ENCODE results near the gene POLA1. TPM values are rescaled to one million over a fixed set of nuclear protein-coding genes. Genes with fewer than 3 reads are reported as not detected.

The POLA1 gene
- total RNA-seq, 2 donors from 2014 or later: 24.4 to 53.6 TPM

DNA sequence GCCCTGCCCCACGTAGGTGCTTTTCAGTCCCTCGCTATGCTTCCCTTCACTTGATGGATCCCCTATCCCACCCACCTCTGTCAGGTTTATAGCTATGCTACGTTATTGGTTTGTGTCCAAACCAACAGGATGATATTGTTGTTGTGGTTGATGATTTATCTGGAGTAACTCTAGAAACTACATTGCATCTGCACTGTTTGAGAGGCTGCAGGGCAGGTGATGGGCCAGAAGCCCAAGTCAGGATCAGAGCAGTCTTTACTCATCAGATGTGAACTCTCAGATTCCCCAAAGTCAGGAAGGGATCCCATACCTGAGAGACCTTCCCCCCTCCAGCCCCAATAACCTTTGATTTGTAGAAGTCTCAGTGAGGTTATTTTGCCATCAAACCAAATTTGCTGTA lies 287.3 kb downstream of the POLA1 start:
- TF ChIP-seq, protein P1, sequence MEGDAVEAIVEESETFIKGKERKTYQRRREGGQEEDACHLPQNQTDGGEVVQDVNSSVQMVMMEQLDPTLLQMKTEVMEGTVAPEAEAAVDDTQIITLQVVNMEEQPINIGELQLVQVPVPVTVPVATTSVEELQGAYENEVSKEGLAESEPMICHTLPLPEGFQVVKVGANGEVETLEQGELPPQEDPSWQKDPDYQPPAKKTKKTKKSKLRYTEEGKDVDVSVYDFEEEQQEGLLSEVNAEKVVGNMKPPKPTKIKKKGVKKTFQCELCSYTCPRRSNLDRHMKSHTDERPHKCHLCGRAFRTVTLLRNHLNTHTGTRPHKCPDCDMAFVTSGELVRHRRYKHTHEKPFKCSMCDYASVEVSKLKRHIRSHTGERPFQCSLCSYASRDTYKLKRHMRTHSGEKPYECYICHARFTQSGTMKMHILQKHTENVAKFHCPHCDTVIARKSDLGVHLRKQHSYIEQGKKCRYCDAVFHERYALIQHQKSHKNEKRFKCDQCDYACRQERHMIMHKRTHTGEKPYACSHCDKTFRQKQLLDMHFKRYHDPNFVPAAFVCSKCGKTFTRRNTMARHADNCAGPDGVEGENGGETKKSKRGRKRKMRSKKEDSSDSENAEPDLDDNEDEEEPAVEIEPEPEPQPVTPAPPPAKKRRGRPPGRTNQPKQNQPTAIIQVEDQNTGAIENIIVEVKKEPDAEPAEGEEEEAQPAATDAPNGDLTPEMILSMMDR (conservative IDR thresholded peaks at IDR 0.05): no peak
- Mint-ChIP-seq H3K4me1 (peaks cover 16% of the 10 kb centered on the region), H3K27ac (no peak overlapping the region)

GRCh38 chrX:24982306-24982965 lies 288.7 kb downstream of the POLA1 start:
- H3K36me3 Mint-ChIP-seq (ENCODE audit: low read depth): peaks cover 8% of the 10 kb centered on the region
- no peaks in the 10 kb centered on the region for H3K9me3 ChIP-seq (ENCODE audit: control insufficient read depth, low read length)
- H3K4me3 Mint-ChIP-seq: no peak overlapping the region
- no peaks in the 10 kb centered on the region for H3K4me1 ChIP-seq (ENCODE audit: control insufficient read depth, insufficient read depth, low read length)
- H3K27ac Mint-ChIP-seq: no peak overlapping the region
- H3K27me3 ChIP-seq (ENCODE audit: control insufficient read depth, insufficient read depth, low read length, poor library complexity, severe bottlenecking): no peaks in the 10 kb centered on the region
- H3K9ac ChIP-seq (ENCODE audit: extremely low read depth, low read length, poor library complexity, severe bottlenecking): no peak overlapping the region
- H3K9me3 Mint-ChIP-seq: no peaks in the 10 kb centered on the region
- TF ChIP-seq, protein P1 (conservative IDR thresholded peaks at IDR 0.05): no peak
- peaks cover 7% of the 10 kb centered on the region for H3K4me1 Mint-ChIP-seq
- H3K36me3 ChIP-seq (ENCODE audit: control insufficient read depth, insufficient read depth, low read length): no peaks in the 10 kb centered on the region
- no peak overlapping the region for H3K4me3 ChIP-seq (ENCODE audit: low read length)
- H3K27ac ChIP-seq (ENCODE audit: low read depth, low read length): no peak overlapping the region
- DNase-seq: no peak
- WGBS, 2 experiments (ENCODE audit: insufficient coverage in 1 of 2, insufficient read length in 1 of 2): 83% methylated on average over 1 of the region's 5 CpGs; no CpG with 5 or more reads in 1 of the 2 experiments
- H3K27me3 Mint-ChIP-seq (ENCODE audit: insufficient read depth): no peaks in the 10 kb centered on the region

More for the DNA sequence above, 287.3 kb downstream of the POLA1 start:
- no peak overlapping the region for H3K9ac ChIP-seq (ENCODE audit: extremely low read depth, low read length, poor library complexity, severe bottlenecking)
- H3K4me3 ChIP-seq (ENCODE audit: low read length): no peak overlapping the region
- H3K27me3 Mint-ChIP-seq (ENCODE audit: insufficient read depth): no peaks in the 10 kb centered on the region
- no peaks in the 10 kb centered on the region for H3K36me3 ChIP-seq (ENCODE audit: control insufficient read depth, insufficient read depth, low read length)
- WGBS, 2 experiments (ENCODE audit: insufficient coverage in 1 of 2, insufficient read length in 1 of 2): 100% methylated on average over 1 to 2 of the region's 3 CpGs
- peaks cover 3% of the 10 kb centered on the region for H3K4me1 ChIP-seq (ENCODE audit: control insufficient read depth, insufficient read depth, low read length)
- no peak overlapping the region for H3K4me3 Mint-ChIP-seq
- peaks cover 6% of the 10 kb centered on the region for H3K36me3 Mint-ChIP-seq (ENCODE audit: low read depth)
- H3K27me3 ChIP-seq (ENCODE audit: control insufficient read depth, insufficient read depth, low read length, poor library complexity, severe bottlenecking): no peaks in the 10 kb centered on the region
- H3K27ac ChIP-seq (ENCODE audit: low read depth, low read length): no peak overlapping the region
- H3K9me3 Mint-ChIP-seq: no peaks in the 10 kb centered on the region
- H3K9me3 ChIP-seq (ENCODE audit: control insufficient read depth, low read length): no peaks in the 10 kb centered on the region
- DNase-seq: no peak

GRCh38 chrX:24983931-24984330 lies 290.2 kb downstream of the POLA1 start:
- 100% methylated on average over 1 of the region's 3 CpGs; no CpG with 5 or more reads in 1 of the 2 experiments for WGBS, 2 experiments (ENCODE audit: insufficient coverage in 1 of 2, insufficient read length in 1 of 2)
- H3K9ac ChIP-seq (ENCODE audit: extremely low read depth, low read length, poor library complexity, severe bottlenecking): no peak overlapping the region
- Mint-ChIP-seq H3K4me3 (no peak overlapping the region), H3K27ac (no peak overlapping the region), H3K27me3 (ENCODE audit: insufficient read depth) (no peaks in the 10 kb centered on the region), H3K4me1 (peaks cover 7% of the 10 kb centered on the region), H3K36me3 (ENCODE audit: low read depth) (peaks cover 12% of the 10 kb centered on the region), H3K9me3 (no peaks in the 10 kb centered on the region)
- H3K36me3 ChIP-seq (ENCODE audit: control insufficient read depth, insufficient read depth, low read length): no peaks in the 10 kb centered on the region
- DNase-seq: no peak
- H3K4me3 ChIP-seq (ENCODE audit: low read length): no peak overlapping the region
- H3K9me3 ChIP-seq (ENCODE audit: control insufficient read depth, low read length): no peaks in the 10 kb centered on the region
- no peak overlapping the region for H3K27ac ChIP-seq (ENCODE audit: low read depth, low read length)
- H3K27me3 ChIP-seq (ENCODE audit: control insufficient read depth, insufficient read depth, low read length, poor library complexity, severe bottlenecking): no peaks in the 10 kb centered on the region
- TF ChIP-seq, protein P1 (conservative IDR thresholded peaks at IDR 0.05): no peak
- H3K4me1 ChIP-seq (ENCODE audit: control insufficient read depth, insufficient read depth, low read length): no peaks in the 10 kb centered on the region
